HL-60/S4 treated with retinoic acid at 250 ng/mL for 4 days and 3 days (cell line): Measurements from ENCODE around the gene GPC1.

Experiments
- in situ Hi-C: fragments of 300-500 bp; cut with MboI; formaldehyde crosslinking; loops from 2 replicates; pipeline ENCODE4 v1.7.0; 2022; ENCODE audit warnings: low sequenced_read_pairs

Gene GPC1

GRCh38 chr2:240509667-240510512 is 74.4 kb downstream of the GPC1 start:
- in situ Hi-C loops = no loop called here

DNA sequence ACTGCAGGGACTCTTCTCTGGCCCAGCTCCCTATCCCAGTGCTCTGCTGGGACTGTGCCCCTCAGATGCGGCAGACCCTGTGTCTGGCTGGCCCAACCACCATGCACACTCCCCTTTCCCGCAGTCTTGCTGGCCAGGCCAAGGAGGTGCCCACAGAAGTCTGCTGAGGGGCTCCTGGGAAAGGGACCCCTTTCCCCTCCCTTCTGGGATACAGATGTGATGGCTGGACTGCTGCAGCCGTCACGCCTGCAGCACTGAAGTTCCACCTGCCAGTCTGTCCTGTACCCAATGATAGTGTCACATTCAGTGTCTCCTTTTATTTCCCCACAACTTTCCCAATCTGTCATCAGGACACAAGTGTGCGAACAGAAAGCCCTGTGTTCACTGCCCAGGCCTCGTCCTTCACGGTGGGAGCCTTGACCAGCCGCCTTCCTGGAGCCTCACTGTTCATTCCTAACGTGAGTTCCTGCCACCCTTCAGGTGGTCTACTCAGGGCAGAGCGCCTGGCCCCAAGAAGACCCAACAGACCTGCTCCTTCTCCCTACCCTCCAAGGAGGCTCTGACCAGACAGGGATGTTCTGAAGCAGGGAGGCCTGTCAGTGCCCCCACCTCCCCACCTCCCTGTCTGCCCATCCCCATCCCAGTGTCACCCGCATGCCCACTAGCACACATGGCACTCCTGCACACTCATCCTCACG is 75.2 kb downstream of the GPC1 start:
- in situ Hi-C loops = no loop called here

GRCh38 chr2:240511351-240512108 is 76.1 kb downstream of the GPC1 start:
- in situ Hi-C loops = no loop called here

DNA sequence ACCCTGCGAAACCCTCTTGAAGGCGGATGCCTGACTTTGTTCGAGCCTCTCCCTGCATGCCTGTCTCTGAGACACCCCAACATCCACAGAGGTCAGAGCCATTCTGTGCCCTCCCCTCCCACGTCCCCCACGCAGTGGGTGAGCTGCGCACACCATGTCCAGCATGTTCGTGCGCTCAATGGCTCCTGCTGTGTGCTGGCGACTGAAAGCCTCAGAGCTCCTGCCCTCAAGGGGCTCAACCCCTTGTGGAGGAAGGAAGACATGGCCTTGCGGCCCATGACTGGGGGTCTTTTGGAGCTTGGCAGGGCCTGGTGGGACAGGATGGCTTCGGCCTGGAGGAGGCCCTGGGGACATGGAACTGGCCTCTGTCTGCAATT is 76.6 kb downstream of the GPC1 start:
- in situ Hi-C loops = no loop called here

DNA sequence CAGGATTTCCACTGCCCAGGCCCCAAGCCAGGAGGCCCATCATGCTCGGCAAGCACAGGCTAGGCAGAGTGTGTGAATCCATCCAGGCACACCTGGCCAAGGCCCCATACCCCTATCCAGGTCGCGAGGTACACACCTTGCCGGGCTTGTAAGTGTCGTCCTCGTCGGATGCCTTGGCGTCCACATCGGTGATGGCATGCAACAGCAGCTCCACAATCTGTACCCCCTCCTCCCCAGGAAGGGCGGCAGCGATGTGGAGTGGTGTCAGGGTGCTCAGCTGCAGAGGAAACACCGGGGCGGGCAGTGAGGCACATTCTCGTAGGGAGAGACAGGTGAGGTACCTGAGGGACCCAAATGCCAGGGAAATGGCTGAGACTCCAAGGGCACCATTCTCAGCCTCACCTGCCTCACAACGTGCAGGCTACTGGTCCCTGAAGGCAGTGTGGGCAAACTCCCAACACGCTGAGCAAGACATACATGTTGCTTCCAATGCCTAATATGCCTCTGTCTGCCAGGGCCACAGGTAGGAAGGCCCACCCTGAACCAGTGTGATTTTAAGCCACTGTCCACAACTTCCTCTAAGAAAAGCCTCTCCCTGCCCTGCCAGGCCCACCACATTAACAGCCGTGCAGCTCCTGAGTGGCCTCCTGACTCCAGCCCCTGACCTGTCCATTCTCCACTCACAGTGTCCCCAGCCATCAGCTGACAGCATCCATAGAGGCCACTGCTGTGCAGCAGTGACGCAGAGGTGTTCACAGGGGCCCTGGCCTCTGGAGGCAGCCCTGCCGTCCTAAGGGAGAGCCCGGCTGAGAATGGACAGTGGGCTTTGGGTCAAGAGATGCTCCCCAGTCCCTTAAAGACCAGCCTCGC is 77.4 kb downstream of the GPC1 start:
- in situ Hi-C loops = no loop called here

- in situ Hi-C loops = no loop called here
Measured at GRCh38 chr2:240513549-240514287, 78.3 kb downstream of the GPC1 start.

DNA sequence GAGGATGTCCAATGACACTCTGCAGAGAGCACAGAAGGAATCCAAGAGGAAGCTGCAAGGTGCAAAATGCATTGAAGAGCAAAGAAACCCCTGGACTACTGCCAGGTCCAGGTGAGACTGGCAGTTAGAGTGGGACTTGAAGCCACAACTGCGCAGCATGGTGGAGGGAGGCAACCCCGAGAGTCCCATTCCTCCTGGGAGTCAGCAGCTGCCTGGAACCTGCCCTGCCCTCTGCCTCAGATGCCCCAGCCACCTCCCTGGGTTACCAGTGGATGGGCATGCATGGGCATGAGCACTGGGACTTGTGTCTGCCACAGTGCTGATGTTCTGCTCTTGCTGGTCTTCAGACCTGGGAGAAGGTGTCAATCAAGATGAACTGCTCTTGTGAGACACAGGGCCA is 79.2 kb downstream of the GPC1 start:
- in situ Hi-C loops = no loop called here

- in situ Hi-C loops = no loop called here
Measured at GRCh38 chr2:240517342-240517741, 81.9 kb downstream of the GPC1 start.
